ENCODE results near the gene SDK1. TPM values are rescaled to one million over a fixed set of nuclear protein-coding genes. Genes with fewer than 3 reads are reported as not detected.
"Not testable (repeated sequence)": the region's sequence is repeated elsewhere in the genome, so short reads cannot be mapped to it uniquely, and the experiment has no call there.

Gene SDK1
- polyA plus RNA-seq, 1 donor = 7.1 TPM

- DNase-seq = no peak
Observed at GRCh38 chr7:4277936-4278335, 976.9 kb downstream of the SDK1 start.

DNA sequence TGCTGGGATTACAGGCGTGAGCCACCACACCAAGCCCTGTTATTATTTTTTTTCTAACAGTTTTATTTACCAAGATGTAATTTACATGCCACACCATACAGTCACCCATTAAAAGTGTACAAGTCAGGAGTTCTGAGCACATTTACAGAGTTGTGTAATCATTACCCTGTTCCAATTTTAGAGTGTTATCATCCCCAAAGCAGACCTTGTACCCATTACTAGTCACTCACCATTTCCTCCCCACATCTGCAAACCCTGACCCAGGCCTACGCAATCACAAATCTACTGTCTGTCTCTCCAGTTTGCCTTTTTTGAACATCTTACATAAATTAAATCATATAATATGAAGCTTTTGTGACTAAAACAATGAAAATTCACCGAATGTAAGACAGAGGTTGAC, 978.2 kb downstream of the SDK1 start:
- no peak for DNase-seq

- no peak for DNase-seq
Observed at GRCh38 chr7:4281231-4281993, 980.4 kb downstream of the SDK1 start.

- no peak for DNase-seq
Observed at GRCh38 chr7:4282434-4283223, 981.6 kb downstream of the SDK1 start.

DNA sequence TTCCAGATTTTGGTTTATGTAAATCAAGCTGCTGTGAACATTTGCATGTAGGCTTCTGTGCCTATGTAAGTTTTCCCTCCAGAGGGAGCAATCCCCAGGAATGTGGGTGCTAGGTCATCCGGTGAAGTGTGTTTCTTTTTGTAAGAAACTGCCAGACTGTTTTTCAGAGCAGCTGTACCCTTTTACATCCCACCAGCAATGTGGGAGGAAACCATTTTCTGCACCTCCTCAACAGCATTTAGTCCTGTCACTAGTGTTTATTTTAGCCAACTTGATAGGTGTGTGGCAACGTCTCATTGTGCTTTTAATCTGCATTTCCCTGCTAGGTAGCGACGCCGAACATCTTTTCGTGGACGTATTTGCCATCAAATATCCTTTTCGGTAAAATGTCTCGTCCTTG, 985.3 kb downstream of the SDK1 start:
- DNase-seq = no peak

- no peak for DNase-seq
Observed at GRCh38 chr7:4288791-4289394, 987.8 kb downstream of the SDK1 start.

GRCh38 chr7:4297165-4297917, 996.3 kb downstream of the SDK1 start:
- DNase-seq = no peak

- no peak for DNase-seq
Observed at GRCh38 chr7:4297918-4298219, 996.8 kb downstream of the SDK1 start.

- DNase-seq = no peak
Observed at GRCh38 chr7:4299431-4299830, 998.4 kb downstream of the SDK1 start.

- DNase-seq = no peak
Observed at GRCh38 chr7:4302203-4302905, 1001.3 kb downstream of the SDK1 start.

DNA sequence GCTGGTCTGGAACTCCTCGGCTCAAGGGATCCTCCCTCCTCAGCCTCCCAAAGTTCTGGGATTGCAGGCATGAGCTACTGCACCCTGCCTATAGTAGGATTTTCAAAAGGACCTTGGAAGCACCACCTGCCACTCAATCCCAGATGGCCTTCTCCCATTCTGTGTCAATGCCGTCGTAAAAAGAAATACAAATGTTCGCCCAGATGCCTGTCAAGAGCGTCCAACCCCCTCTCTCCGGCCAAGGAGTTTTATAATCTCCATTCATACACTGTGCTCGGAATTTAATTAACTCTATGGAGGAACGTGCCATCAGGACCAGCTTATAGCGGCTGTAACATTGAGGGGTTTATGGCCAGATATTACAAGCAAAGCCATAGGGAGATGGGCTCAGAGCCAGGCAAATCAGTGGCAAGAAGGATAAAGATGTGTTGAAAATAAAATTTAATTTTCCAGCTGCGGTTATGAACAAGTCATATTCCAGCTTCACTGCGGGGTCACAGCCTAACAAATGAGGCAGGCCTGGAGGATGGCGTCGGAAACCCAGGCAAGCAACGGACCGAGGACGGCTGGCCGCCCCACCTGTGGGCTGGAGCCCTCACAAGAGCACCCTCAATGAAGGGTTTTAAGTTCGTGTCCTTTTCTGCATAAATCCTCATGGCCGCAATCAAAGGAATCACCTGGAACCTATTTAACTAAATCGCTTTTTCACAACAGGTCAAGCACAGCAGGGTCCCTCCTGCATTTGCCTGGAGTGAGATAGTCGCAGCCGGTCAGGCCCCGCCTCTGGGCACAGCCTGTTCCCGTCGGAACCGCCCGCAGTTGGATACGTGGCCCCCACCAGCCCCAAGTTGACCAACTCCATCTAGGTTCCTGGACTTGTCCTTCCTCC, 1006.5 kb downstream of the SDK1 start:
- DNase-seq = no peak

DNA sequence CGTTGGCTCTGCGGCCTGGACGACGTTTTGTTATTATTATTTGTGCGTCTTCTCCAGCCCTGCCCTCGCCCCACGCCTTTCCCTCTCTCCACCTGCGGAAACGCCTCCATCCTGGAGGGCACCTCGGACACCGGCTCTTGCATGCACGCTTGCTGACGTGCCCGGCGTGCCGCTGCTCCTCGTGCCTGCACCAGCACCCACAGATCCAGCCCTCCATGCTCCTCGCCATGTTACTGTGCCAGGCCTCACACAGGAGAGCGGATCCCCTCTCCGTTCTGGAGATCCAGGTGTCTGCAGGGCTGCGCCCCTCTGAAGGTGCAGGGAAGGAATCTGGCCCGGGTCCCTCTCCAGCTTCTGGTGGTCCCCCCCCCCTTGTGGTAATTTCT, 1007.1 kb downstream of the SDK1 start:
- no peak for DNase-seq

- not testable (repeated sequence) for DNase-seq
Observed at GRCh38 chr7:4313911-4314310, 1012.9 kb downstream of the SDK1 start.

GRCh38 chr7:4314316-4314715, 1013.3 kb downstream of the SDK1 start:
- not testable (repeated sequence) for DNase-seq
